ENCODE results near the gene IL4R. TPM values are rescaled to one million over a fixed set of nuclear protein-coding genes. Genes with fewer than 3 reads are reported as not detected.
A peak's percentile ranks its signal among the peaks of the same experiment; 100 is the strongest.

The IL4R gene
- total and polyA plus RNA-seq, 2 experiments from 2014 or later: 38.1 to 66.1 TPM

GRCh38 chr16:27314986-27315332 lies 1.2 kb downstream of the IL4R start:
- Histone ChIP-seq H3K4me3 (peak overlapping the region; percentile 86), H3K27me3 (no peaks in the 10 kb centered on the region), H3K9me3 (ENCODE audit: low read depth) (no peaks in the 10 kb centered on the region), H3K27ac (no peak overlapping the region), H3K36me3 (no peaks in the 10 kb centered on the region), H3K4me1 (ENCODE audit: low read depth) (peaks cover 12% of the 10 kb centered on the region)
- no peak for TF ChIP-seq CTCF (IDR thresholded peaks at IDR 0.05; ENCODE audit: low read depth, low read length)
- DNase-seq (ENCODE audit: low read depth in 1 of 2, low spot score in 1 of 2): no peak

GRCh38 chr16:27315333-27316037 lies 1.7 kb downstream of the IL4R start:
- Histone ChIP-seq H3K9me3 (ENCODE audit: low read depth) (no peaks in the 10 kb centered on the region), H3K4me3 (peak overlapping the region; percentile 86), H3K4me1 (ENCODE audit: low read depth) (peaks cover 12% of the 10 kb centered on the region), H3K27me3 (no peaks in the 10 kb centered on the region), H3K27ac (peak overlapping the region; percentile 2), H3K36me3 (no peaks in the 10 kb centered on the region)
- peak; percentile 38 to 84 for DNase-seq (ENCODE audit: low read depth in 1 of 2, low spot score in 1 of 2)
- peak; percentile 25 for TF ChIP-seq CTCF (IDR thresholded peaks at IDR 0.05; ENCODE audit: low read depth, low read length)

GRCh38 chr16:27316038-27316680 lies 2.4 kb downstream of the IL4R start:
- no peaks in the 10 kb centered on the region for H3K27me3 ChIP-seq
- no peaks in the 10 kb centered on the region for H3K9me3 ChIP-seq (ENCODE audit: low read depth)
- H3K4me1 ChIP-seq (ENCODE audit: low read depth): peaks cover 12% of the 10 kb centered on the region
- H3K27ac ChIP-seq: peak overlapping the region; percentile 2
- TF ChIP-seq CTCF (IDR thresholded peaks at IDR 0.05; ENCODE audit: low read depth, low read length): no peak
- H3K36me3 ChIP-seq: no peaks in the 10 kb centered on the region
- H3K4me3 ChIP-seq: no peak overlapping the region
- DNase-seq (ENCODE audit: low read depth in 1 of 2, low spot score in 1 of 2): no peak

- Histone ChIP-seq H3K4me1 (ENCODE audit: low read depth) (peaks cover 12% of the 10 kb centered on the region), H3K36me3 (no peaks in the 10 kb centered on the region), H3K27me3 (no peaks in the 10 kb centered on the region), H3K27ac (peak overlapping the region; percentile 32), H3K4me3 (no peak overlapping the region), H3K9me3 (ENCODE audit: low read depth) (no peaks in the 10 kb centered on the region)
- DNase-seq (ENCODE audit: low read depth in 1 of 2, low spot score in 1 of 2): no peak
- TF ChIP-seq CTCF (IDR thresholded peaks at IDR 0.05; ENCODE audit: low read depth, low read length): no peak
Measured at GRCh38 chr16:27317320-27317719, 3.5 kb downstream of the IL4R start.

GRCh38 chr16:27317738-27318391 lies 4.1 kb downstream of the IL4R start:
- TF ChIP-seq CTCF (IDR thresholded peaks at IDR 0.05; ENCODE audit: low read depth, low read length): no peak
- H3K27me3 ChIP-seq: no peaks in the 10 kb centered on the region
- DNase-seq (ENCODE audit: low read depth in 1 of 2, low spot score in 1 of 2): no peak

More at GRCh38 chr16:27317738-27318391, 4.1 kb downstream of the IL4R start:
- Histone ChIP-seq H3K27ac (no peak overlapping the region), H3K4me3 (no peak overlapping the region), H3K9me3 (ENCODE audit: low read depth) (no peaks in the 10 kb centered on the region), H3K36me3 (no peaks in the 10 kb centered on the region), H3K4me1 (ENCODE audit: low read depth) (peaks cover 12% of the 10 kb centered on the region)
